Stimulated activated naive CD8-positive, alpha-beta T cell treated with anti-CD3 and anti-CD28 coated beads, Interleukin-15, Interleukin-2, amounts not matched to agents 100 U/mL and 50 U/mL, for 24 hours (primary cell): Measurements from ENCODE around the gene ZFYVE21.

Source experiments
- ATAC-seq: fragments of 150-1000 bp; cut with Tn5 transposase; one replicate; pipeline ENCODE4 v1.10.0; 2021
- DNase-seq: peaks from one replicate; pipeline ENCODE4 v3.0.0; 2021

Gene ZFYVE21

GRCh38 chr14:103725001-103725682 lies 9.5 kb downstream of the ZFYVE21 start:
- ATAC-seq = no peak

GRCh38 chr14:103725739-103726395 lies 10.3 kb downstream of the ZFYVE21 start:
- ATAC-seq (no peak), DNase-seq (no peak)

More at GRCh38 chr14:103725001-103725682, 9.5 kb downstream of the ZFYVE21 start:
- no peak for DNase-seq

- no peak for ATAC-seq
- no peak for DNase-seq
Measured at GRCh38 chr14:103726474-103726873, 10.9 kb downstream of the ZFYVE21 start.

DNA sequence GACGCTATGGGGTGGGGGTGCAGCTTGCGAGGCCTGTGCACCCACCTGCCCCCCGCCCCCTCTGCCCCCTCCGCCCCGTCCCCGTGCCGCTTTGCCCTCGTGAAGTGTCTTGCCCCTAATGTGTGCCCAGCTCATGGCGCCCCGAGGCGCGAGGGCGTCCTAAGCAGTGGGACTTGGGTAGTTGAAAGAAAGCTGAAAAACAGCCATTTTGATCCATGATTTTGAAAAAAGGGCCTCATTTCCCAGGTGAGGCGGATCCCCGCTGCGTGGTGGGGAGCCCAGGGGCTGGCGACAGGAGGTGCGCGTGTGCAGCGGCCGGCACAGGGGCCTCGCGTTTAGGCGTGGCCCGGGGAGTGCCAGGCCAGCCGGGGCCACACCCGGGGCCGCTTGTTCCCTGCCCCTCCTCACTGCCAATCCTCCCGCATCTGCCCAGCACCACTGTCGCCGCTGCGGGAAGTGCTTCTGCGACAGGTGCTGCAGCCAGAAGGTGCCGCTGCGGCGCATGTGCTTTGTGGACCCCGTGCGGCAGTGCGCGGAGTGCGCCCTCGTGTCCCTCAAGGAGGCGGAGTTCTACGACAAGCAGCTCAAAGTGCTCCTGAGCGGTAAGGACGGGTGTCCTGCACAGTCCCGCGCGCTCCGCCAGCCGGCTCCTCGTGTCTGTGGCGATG lies 11.8 kb downstream of the ZFYVE21 start:
- DNase-seq (no peak), ATAC-seq (no peak)

GRCh38 chr14:103728141-103728540 lies 12.5 kb downstream of the ZFYVE21 start:
- no peak for DNase-seq
- ATAC-seq = no peak

GRCh38 chr14:103728721-103729120 lies 13.1 kb downstream of the ZFYVE21 start:
- ATAC-seq (no peak), DNase-seq (no peak)

DNA sequence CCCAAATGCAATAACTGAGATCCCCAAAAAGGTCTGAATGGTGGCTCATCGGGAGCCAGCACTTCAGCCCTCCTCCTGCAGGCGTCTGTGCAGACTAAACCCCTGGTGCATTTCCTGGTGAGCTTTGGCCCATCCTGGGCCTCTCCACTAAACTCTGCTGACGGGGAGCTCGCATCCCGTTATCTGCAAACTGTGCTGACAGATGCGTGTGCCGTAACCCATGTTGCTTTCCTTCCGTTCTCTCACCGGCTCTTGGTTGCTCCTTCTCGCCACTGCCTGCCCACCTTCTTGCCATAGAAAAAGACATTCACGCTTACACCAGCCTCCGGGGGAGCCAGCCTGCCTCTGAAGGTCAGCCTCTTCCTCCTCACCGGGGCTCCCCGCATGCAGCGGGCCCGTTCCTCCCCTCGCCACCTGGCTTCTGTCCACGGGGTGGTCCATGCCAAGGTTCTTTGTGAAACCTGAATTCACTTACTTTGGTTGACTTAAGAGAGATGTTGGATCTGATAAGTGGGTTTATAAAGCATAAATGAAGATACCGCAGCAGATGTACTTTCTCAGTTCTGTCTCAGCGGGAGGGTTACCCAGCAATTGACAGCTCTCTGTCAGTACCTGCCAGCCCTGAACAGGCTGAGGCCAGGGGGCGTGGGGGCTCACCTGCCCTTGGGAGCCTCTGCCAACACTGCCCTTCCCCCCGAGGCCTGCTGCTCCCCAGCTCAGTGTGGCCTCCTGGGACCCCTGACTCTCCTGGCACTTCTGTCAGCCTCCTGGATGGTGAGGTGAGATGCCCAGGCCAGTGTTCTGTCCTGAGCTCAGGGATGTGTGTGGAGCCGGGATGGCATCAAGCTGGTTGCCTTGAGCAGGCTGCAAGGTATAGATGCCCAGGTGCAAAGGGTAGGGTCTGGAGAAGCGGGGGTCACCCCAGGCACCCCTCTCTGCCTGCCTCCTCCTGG lies 14.2 kb downstream of the ZFYVE21 start:
- DNase-seq (no peak), ATAC-seq (no peak)

DNA sequence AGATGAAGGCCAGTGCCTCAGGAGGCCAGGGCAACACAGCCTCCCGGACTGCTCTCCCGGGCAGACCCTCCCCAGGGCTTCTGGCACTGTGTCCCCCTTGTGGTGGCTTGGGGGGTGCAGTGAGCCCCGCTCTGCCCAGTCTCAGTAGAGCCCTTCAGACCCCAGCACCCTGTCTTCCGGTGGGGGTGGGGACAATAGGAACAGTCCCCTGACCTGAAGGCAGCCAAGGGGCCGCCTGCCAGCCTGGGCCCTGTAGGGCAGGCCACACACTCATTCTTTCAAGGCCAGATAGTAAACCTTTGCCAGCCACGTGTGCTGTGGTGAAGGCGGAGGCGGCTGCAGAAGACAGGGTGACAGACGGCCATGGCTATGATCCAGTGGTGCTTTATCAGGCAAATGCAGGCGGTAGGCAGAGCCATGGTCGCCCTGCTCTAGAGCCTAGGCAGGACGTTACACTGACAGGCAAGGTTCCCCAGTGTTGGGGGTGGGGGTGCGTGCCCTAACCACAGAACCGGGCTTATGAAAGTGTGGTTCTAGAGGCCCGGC lies 15.0 kb downstream of the ZFYVE21 start:
- ATAC-seq = no peak
- DNase-seq = no peak

DNA sequence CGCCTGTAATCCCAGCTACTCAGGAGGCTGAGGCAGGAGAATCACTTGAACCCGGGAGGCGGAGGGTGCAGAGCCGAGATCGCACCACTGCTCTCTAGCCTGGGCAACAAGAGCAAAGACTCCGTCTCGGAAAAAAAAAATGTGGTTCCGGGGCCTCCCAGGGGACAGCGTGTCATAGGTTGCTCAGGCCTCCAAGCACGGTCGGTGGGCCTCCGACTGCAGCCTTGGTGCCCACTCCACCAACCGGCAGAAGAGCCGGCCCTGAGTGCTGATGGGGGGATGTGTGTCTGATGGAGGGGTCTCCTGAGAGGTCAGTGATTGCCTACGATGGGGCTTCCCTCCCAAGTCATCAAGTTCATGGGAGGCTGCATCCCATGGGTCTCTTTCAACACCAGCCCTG lies 15.9 kb downstream of the ZFYVE21 start:
- ATAC-seq (no peak), DNase-seq (no peak)

- DNase-seq (no peak), ATAC-seq (no peak)
Measured at GRCh38 chr14:103731916-103732867, 16.6 kb downstream of the ZFYVE21 start.

GRCh38 chr14:103732868-103733620 lies 17.4 kb downstream of the ZFYVE21 start:
- DNase-seq (no peak), ATAC-seq (no peak)

DNA sequence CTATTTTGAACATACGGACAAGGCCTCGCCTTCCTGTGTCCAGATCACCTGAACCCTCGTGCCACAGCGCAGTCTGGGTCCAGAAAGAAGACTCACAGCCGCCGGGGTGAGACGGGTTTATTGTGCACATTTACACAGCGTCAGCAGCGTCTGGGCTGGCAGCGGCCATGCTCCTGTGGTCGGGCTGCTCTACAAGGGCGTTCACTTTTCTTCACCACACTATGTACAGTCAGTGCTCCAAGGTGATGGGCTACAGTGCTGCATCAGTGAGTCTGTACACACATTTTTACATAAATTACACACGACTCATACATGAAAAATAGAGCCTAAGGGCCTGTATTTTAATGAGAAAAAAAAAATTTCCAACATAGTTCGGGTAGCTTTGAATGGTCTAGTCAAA lies 18.0 kb downstream of the ZFYVE21 start:
- ATAC-seq (no peak), DNase-seq (no peak)

DNA sequence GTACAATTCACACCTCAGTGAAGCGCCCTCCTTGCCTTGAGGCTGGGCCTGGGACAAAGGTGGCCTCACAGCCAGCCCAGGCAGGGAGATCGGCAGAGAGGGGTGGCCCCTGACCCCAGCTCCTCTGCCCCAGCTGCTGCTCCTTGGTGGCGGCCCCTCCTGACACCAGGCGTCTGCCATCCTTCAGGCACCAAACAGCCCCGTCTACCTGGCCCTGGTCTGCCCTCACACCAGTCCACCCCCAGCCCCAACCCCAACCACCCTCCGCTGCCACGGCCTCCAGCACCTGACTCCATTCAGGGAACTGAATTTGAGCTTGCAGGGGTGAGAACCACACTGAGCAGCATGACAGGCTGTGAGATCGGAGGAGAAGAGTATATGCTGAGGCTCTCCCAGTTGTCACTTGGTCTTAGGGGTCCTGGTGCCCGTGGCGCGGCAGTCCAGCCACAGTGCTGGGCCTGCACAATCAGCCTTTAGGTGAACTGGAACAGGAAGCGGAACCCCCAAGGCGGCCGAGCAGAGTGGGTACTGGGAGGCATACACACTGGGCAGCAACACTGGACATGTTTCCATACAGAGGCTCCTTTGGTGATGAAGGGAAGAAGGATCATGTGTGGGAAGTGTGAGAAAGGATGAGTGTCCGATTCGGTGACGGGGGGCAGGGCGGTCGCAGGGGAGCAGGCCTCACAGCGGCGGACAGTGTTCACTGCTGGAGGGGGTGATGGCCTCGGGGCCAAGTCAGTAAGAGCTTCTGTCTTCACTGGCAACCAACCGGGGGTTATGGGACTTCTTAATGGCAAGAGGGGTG lies 18.7 kb downstream of the ZFYVE21 start:
- DNase-seq = no peak

GRCh38 chr14:103735022-103735421 lies 19.4 kb downstream of the ZFYVE21 start:
- ATAC-seq (no peak), DNase-seq (no peak)

More for the DNA sequence above, 18.7 kb downstream of the ZFYVE21 start:
- ATAC-seq = no peak

DNA sequence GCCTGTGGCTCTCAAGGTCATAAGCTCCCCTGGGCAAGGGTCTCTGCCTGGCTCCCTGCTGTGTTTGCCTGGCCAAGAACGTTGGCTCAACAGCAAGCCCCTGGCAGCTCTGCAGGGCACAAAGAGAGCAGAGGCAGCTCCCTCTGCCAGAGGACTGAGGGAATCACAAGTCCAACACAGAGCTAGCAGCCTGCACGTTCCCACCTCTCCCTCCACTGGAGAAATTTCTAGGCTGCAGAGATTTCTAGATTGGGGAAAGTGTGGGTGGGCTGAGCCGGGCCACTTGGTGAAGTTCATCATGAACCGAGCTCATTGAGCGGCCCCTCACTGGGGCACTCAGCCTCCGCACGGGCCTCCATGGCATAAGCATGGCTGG lies 19.8 kb downstream of the ZFYVE21 start:
- ATAC-seq (no peak), DNase-seq (no peak)

GRCh38 chr14:103735815-103736545 lies 20.4 kb downstream of the ZFYVE21 start:
- DNase-seq (no peak), ATAC-seq (no peak)

GRCh38 chr14:103736546-103737431 lies 21.2 kb downstream of the ZFYVE21 start:
- no peak for ATAC-seq
- DNase-seq = no peak
